IPS-18c (cell line): ENCODE results near the gene MS4A14.
"Not testable (repeated sequence)": the region's sequence is repeated elsewhere in the genome, so short reads cannot be mapped to it uniquely, and the experiment has no call there.

Experiments used
- H3K4me3 ChIP-seq: 2 replicates; pipeline ENCODE4 v1.7.0; 2013; ENCODE audit warnings: low read depth, mild to moderate bottlenecking, low read length, moderate library complexity; ENCODE audit not compliant: insufficient read depth
- H3K9me3 ChIP-seq: one replicate; pipeline ENCODE4 v1.6.1; 2013; ENCODE audit warnings: mild to moderate bottlenecking, low read length, moderate library complexity; ENCODE audit not compliant: control insufficient read depth, insufficient read depth

The MS4A14 gene, protein sequence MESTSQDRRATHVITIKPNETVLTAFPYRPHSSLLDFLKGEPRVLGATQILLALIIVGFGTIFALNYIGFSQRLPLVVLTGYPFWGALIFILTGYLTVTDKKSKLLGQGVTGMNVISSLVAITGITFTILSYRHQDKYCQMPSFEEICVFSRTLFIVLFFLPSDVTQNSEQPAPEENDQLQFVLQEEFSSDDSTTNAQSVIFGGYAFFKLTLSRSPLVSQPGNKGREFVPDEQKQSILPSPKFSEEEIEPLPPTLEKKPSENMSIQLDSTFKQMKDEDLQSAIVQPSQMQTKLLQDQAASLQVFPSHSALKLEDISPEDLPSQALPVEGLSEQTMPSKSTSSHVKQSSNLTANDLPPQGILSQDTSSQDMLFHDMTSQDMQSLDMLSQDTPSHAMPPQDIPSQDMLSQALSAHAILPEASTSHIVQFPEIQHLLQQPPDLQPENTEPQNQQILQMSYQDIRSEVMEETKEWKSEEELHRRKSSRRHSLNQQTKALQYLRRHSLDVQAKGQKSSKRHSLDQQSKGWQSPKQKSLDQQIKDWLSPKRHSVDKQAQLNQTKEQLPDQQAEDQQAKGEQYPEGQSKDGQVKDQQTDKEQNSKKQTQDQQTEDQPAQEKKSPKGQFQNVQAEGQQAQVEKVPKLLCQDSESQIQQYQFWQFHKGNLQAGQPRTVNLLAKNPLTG

DNA sequence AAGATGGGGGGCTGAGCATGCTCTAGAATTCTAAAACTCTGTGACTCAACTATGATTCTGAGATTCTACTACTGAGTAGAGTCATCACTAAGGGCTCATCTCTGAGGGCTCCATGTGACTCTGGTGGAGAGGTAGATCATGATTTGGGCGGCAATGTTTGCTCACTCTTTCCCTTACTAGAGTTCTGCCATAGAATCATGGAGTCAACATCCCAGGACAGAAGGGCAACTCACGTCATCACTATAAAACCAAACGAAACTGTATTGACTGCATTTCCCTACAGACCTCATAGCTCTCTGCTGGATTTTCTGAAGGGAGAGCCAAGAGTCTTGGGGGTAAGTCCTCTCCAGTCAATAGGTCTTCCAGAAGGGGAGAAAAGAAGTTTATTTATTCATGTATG lies at the start of gene MS4A14:
TSS of gene MS4A14 (plus strand) at position 78 of the 400 bp plus-strand sequence. CDS start at position 198, 120 bp downstream.
- peaks cover 2% of the 10 kb centered on the region for H3K9me3 ChIP-seq
- H3K4me3 ChIP-seq = no peak within 1 kb of the TSS

DNA sequence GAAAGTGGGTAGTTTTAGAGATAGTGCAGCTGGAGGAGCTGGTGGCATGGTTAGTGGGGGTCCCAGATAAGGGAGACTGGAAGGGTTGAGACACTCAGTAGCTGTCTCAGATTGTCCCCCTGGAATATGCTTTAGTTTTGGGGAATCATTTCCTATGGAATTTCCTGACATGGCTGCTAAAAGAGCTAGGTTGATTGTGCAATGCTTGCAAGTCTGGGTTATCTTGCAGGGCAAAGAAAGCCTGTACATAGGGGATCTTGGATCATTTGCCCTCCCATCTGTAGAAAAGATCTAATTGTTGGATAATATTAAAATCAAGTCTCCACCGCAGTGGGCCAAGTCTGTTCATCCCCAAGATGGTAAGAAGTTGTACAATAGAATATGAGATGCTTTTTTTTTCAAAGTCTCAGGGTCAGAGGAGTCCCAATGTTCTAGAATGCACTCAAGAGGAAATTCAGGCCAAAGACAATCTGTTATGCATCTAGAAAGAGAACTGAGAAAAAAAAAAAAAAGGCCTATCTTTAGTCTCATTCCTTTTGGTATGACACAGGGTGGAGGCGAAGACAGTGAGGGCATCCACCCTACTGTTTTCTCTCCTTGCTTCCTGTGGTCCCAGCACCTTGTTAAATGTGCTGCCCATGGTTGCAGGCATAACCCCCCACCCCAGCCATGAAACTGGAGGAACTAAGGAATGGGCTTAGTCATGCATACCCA lies 49.0 kb upstream of the MS4A14 start:
- Histone ChIP-seq H3K4me3 (no peak overlapping the region), H3K9me3 (peaks cover 3% of the 10 kb centered on the region)

GRCh38 chr11:60348116-60348515 lies 48.1 kb upstream of the MS4A14 start:
- no peak overlapping the region for H3K4me3 ChIP-seq

GRCh38 chr11:60349990-60350389 lies 46.3 kb upstream of the MS4A14 start:
- Histone ChIP-seq H3K9me3 (peaks cover 3% of the 10 kb centered on the region), H3K4me3 (no peak overlapping the region)

More at GRCh38 chr11:60348116-60348515, 48.1 kb upstream of the MS4A14 start:
- H3K9me3 ChIP-seq = peaks cover 3% of the 10 kb centered on the region

DNA sequence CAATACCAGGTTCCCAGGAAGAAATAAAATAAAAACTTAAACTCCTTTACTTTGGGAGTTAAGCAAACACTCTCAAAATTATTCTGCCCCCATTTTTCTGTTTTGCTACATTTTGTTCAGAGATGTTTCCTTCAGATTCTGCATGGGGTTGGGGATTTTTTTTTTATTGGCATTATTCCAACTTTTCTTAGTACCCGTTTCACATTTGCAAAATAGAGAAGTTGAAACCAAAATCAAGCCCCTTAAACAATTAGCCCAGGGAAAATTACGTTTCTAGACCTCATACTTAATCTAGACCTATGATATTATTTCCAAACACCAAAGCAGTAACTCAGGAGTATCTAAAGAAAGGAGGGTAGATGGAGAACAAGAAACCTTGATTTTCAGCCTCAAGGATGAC lies 38.5 kb upstream of the MS4A14 start:
- H3K4me3 ChIP-seq = no peak overlapping the region
- H3K9me3 ChIP-seq = peaks cover 17% of the 10 kb centered on the region

DNA sequence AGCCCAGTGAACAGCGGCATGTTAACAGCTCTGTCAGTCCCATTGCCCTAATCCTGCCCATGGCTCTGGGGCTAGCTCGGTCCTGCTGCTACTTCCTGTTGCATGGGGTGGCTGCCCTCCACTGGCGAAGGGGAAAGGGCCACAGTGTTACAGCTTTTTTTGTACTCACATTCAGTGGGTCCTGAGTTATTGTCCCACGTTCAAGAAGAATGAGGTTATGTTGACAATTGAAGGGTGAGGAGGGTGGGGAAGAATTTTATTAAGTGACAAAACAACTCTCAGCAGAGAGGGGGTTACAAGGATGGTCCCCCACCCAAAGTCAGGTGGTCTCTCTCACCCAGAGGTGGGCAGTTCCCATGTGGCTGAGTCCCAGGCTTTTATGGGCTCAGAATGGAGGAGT lies 35.6 kb upstream of the MS4A14 start:
- H3K9me3 ChIP-seq = peaks cover 17% of the 10 kb centered on the region
- H3K4me3 ChIP-seq = no peak overlapping the region

DNA sequence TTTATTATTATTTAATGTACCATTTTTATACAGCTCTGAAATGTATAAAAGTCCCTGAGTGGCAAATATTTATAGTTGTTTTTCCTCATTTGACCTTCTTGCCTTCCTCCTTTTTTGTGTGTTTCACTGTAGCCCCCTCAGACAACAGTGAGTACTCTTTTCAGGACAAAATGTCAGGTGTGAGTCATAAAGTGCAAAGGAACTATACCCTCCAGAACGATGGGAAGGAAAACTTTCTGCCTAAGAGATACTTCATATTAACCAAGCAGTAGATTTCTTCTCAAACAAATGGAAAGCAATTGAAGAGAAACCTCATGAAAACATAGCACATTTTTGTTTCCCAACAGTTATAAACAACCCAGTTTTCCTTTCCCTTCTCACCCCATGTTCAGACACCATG lies 34.0 kb upstream of the MS4A14 start:
- Histone ChIP-seq H3K9me3 (peaks cover 15% of the 10 kb centered on the region), H3K4me3 (no peak overlapping the region)

GRCh38 chr11:60363542-60364470 lies 32.5 kb upstream of the MS4A14 start:
- Histone ChIP-seq H3K9me3 (peaks cover 15% of the 10 kb centered on the region), H3K4me3 (no peak overlapping the region)

- H3K9me3 ChIP-seq, H3K4me3 ChIP-seq: not testable (repeated sequence)
Observed at GRCh38 chr11:60366262-60366904, 29.9 kb upstream of the MS4A14 start.

- Histone ChIP-seq H3K9me3 (no peaks in the 10 kb centered on the region), H3K4me3 (no peak overlapping the region)
Observed at GRCh38 chr11:60367009-60367408, 29.2 kb upstream of the MS4A14 start.

- Histone ChIP-seq H3K9me3 (no peaks in the 10 kb centered on the region), H3K4me3 (no peak overlapping the region)
Observed at GRCh38 chr11:60367896-60368295, 28.4 kb upstream of the MS4A14 start.

- Histone ChIP-seq H3K9me3 (no peaks in the 10 kb centered on the region), H3K4me3 (no peak overlapping the region)
Observed at GRCh38 chr11:60370252-60370810, 25.9 kb upstream of the MS4A14 start.

DNA sequence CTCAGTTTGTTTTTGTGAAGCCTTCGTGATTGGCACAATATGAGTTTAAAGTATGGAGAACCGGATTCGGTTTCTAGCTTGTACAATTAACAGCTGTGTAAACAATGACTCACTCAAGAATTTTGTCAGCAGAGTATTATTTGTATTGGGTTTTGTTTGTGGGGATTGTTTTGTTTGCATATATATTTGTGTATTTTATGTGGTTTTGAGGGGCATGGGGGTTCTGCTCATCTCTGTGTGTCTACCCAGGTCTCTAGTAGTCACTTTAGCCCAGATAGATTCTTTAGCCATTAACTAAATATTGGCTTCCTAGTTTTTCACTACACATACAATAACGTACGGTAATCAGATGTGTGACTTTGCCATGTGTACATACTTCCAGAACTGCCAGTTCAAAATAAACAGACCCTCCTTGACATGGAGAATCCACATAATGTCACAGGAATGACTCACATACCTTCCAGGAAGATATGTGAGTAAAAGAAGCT lies 25.4 kb upstream of the MS4A14 start:
- Histone ChIP-seq H3K9me3 (no peaks in the 10 kb centered on the region), H3K4me3 (no peak overlapping the region)

DNA sequence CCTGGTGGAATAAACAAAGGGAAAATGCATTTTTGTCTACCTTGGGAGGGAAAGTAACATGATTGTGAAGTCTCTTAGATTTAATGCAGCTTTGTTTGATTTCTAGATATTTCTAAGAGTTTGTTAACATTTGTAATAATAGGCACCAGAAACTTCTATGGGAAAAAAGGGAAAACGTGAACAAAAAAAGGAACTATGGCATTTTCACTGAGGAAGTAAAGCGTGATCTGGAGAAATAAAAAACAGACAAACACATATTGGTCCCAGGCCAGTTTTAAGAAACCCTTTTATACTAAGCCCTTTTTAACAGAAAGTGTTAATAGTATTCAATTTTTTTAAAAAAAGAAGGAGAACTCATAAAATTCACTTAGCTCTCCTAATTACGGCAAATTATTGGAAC lies 24.9 kb upstream of the MS4A14 start:
- Histone ChIP-seq H3K4me3 (no peak overlapping the region), H3K9me3 (no peaks in the 10 kb centered on the region)

DNA sequence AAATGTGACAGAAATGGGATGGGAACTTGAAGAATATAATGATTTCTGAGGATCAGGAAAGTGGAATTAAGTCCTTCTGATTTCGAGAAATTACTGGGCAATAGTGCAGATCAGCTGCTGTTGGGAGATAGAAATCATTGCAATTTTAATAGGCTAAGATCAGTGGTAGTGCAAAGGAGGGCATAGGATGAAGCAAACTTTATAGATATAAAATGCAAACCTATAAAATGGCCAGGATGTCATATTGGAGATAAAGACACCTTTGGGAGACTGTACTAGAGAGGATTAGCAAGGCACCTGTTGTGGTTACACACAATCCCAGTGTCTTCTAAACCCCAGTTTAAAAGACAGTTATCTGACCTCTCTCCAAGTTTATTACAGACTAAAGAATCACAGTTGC lies 24.4 kb upstream of the MS4A14 start:
- Histone ChIP-seq H3K9me3 (no peaks in the 10 kb centered on the region), H3K4me3 (no peak overlapping the region)

GRCh38 chr11:60372767-60373166 lies 23.5 kb upstream of the MS4A14 start:
- Histone ChIP-seq H3K4me3 (no peak overlapping the region), H3K9me3 (no peaks in the 10 kb centered on the region)
